ENCODE data around the gene CHRNA4.

DNA sequence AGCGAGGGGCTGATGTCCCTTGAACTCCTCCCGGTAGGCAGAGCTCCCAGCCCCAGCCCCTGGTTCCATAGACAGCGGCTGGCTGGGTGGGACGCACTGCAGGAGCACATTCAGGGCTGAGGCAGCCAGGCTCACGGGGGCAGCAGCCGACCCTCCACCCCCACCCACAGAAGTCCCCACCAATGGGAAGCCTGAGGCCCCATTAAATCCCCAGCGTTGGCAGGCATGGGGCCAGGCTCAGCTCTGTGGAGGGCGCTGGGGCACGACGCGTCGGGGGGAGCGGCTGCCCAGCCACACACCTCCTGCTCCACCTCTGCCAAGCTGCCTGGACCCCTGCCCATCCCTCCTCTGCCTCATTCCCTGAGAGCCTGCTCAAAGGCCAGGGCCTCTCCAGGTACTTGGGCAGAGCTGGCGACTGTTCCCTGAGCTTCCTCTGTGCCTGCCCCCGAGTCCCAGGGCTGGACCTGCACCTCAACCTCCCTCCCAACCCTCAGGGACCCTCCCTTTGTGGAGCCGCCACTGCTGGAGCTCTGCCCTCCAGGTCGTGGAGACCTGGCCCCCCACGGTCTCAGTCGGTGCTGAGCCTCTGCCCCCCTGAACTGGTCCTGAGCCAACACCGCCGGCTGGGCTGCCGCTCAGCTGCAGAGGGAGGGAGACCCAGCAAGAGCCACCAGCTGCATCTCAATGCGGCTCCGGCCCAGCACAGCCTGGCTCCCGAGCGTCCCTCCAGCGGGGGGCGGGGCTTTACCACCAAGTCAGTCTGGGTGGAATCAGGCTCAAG, 9.1 kb downstream of the CHRNA4 start:
- TF ChIP-seq, protein P1, sequence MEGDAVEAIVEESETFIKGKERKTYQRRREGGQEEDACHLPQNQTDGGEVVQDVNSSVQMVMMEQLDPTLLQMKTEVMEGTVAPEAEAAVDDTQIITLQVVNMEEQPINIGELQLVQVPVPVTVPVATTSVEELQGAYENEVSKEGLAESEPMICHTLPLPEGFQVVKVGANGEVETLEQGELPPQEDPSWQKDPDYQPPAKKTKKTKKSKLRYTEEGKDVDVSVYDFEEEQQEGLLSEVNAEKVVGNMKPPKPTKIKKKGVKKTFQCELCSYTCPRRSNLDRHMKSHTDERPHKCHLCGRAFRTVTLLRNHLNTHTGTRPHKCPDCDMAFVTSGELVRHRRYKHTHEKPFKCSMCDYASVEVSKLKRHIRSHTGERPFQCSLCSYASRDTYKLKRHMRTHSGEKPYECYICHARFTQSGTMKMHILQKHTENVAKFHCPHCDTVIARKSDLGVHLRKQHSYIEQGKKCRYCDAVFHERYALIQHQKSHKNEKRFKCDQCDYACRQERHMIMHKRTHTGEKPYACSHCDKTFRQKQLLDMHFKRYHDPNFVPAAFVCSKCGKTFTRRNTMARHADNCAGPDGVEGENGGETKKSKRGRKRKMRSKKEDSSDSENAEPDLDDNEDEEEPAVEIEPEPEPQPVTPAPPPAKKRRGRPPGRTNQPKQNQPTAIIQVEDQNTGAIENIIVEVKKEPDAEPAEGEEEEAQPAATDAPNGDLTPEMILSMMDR (IDR thresholded peaks at IDR 0.05), result no peak
- TF ChIP-seq NRF1 (IDR thresholded peaks at IDR 0.05; ENCODE audit: low read depth, low read length) (no peak), GABPA (IDR thresholded peaks at IDR 0.05; ENCODE audit: low read depth) (no peak), TAF1 (IDR thresholded peaks at IDR 0.05; ENCODE audit: borderline replicate concordance, low read depth, low read length) (no peak), SIN3A (IDR thresholded peaks at IDR 0.05; ENCODE audit: borderline replicate concordance, low read depth, low read length) (no peak), YY1 (IDR thresholded peaks at IDR 0.05; ENCODE audit: low read depth) (no peak)

All from SK-N-SH (cell line).